GM06990 (cell line): Measurements from ENCODE around the gene CYP1A2.
"Not testable (repeated sequence)": the region's sequence is repeated elsewhere in the genome, so short reads cannot be mapped to it uniquely, and the experiment has no call there.

Experiments
- DNase-seq: peaks from one replicate; pipeline ENCODE4 v3.0.0-alpha.2; 2011; ENCODE audit not compliant: insufficient read length; ENCODE audit errors: extremely low read depth
- H3K27me3 ChIP-seq: replicated peaks from 2 replicates; pipeline ENCODE4 v1.6.0; 2011; ENCODE audit warnings: low read length; ENCODE audit not compliant: control insufficient read depth, insufficient read depth
- H3K36me3 ChIP-seq: 2 replicates; pipeline ENCODE4 v1.5.1; 2011; ENCODE audit warnings: low read length; ENCODE audit not compliant: control insufficient read depth, insufficient read depth
- H3K4me3 ChIP-seq: replicated peaks from 2 replicates; pipeline ENCODE4 v1.5.1; 2011; ENCODE audit warnings: low read depth, mild to moderate bottlenecking, control low read depth, low read length
- TF ChIP-seq, protein P1 (sequence below): IDR thresholded peaks from 2 replicates; pipeline ENCODE4 v1.5.1; 2011; ENCODE audit warnings: low read length, control low read depth, mild to moderate bottlenecking, inconsistent platforms; ENCODE audit not compliant: insufficient read depth, poor library complexity, severe bottlenecking

CYP1A2 gene

DNA sequence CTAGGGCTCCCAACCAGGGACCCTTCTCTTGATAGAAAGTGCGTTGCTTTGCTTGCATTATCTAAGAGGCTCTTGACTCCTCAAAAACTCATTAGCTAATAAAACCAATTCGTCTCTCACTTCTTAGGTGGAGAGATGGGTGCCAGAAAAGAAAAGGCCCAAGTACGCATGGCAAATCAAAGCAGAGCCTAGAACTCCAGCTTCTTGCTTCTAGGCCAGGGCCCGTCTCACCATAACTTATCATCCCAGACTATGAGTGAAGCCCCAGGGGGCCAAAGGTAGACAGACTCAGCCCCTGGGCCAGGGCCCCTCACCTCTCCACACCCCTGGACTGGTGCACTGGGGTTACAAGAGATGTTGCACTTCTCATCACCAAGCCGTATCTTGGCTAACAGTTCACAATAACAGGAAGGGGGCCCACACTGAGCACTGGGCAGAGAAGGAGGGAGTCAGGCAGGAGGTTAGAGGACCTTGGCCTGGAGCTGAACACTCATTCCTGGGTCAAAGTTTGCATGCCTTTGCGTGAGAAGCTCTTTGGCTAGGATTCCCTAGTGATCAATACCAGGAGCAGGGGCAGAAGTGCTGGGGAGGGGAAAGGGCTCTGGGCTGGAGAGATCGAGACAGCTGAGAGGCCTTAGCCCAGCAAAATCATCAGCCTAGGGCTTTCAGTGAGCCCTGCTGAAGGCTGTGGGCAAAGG is 17.9 kb upstream of the CYP1A2 start:
- Histone ChIP-seq H3K27me3 (no peaks in the 10 kb centered on the region; the same call in 1 of the 2 replicates), H3K4me3 (no peak overlapping the region), H3K36me3 (no peaks in the 10 kb centered on the region)
- TF ChIP-seq, protein P1, sequence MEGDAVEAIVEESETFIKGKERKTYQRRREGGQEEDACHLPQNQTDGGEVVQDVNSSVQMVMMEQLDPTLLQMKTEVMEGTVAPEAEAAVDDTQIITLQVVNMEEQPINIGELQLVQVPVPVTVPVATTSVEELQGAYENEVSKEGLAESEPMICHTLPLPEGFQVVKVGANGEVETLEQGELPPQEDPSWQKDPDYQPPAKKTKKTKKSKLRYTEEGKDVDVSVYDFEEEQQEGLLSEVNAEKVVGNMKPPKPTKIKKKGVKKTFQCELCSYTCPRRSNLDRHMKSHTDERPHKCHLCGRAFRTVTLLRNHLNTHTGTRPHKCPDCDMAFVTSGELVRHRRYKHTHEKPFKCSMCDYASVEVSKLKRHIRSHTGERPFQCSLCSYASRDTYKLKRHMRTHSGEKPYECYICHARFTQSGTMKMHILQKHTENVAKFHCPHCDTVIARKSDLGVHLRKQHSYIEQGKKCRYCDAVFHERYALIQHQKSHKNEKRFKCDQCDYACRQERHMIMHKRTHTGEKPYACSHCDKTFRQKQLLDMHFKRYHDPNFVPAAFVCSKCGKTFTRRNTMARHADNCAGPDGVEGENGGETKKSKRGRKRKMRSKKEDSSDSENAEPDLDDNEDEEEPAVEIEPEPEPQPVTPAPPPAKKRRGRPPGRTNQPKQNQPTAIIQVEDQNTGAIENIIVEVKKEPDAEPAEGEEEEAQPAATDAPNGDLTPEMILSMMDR = no peak
- DNase-seq = no peak

DNA sequence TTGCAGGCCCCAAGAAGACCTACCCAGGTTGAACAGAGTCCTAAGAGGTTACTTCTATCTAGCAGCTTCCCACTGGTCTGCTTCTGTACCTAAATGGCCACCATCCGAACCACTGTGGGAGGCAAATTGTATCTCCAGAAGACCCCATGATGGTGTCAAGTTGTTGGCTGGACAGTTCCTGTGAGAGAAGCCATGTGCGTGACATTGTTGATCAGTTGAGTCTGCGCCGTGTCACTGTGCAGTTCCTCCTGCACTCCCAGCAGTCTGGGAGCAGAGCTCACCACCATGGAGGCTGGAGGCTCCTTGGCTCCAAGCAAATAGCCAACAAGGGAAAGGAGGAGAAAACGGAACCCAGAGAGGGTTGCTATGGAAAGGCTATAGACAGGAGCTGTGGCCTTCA is 15.8 kb upstream of the CYP1A2 start:
- Histone ChIP-seq H3K4me3 (no peak overlapping the region), H3K36me3 (no peaks in the 10 kb centered on the region), H3K27me3 (no peaks in the 10 kb centered on the region; the same call in 1 of the 2 replicates)
- DNase-seq = no peak
- TF ChIP-seq, protein P1 = no peak

DNA sequence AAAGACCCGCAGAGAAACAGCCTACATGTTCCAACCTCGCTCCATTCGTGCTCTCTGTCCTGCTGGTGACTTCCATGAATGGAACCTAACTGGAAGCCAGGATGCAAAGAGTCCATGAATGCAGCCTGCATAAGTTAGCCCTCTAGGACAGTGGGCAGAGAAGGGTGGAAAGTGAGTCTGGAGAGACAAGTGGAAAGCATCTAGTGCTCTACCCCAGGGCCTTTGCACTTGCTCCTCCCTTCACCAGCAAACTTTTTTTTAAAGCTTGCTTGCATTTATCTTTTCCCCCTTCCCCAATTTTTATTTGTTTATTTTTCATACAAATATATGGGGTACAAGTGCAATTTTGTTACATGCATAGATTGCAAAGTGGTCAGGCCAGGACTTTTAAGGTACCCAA is 15.4 kb upstream of the CYP1A2 start:
- no peak overlapping the region for H3K4me3 ChIP-seq
- no peaks in the 10 kb centered on the region; the same call in 1 of the 2 replicates for H3K27me3 ChIP-seq
- TF ChIP-seq, protein P1 = no peak
- no peak for DNase-seq
- H3K36me3 ChIP-seq = no peaks in the 10 kb centered on the region

DNA sequence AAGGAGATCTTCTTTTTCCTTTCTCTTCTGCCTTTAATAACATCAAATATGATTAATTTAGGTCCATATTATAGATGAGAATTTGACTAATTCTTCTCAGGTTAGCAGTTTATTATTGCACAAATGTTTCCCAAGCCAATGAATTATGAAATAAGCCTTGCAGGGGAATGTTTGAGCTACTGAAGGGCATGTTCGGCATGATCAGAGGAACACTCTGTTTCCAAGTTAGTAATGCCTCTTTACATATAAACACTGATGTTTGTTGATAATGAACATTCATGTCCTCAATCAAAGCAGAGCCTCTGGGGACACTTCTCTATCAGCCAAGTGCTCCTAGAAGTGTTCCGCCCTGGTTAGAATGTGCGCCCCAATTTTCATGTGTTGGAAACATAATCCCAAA is 13.3 kb upstream of the CYP1A2 start:
- Histone ChIP-seq H3K36me3 (no peaks in the 10 kb centered on the region), H3K4me3 (no peak overlapping the region), H3K27me3 (no peaks in the 10 kb centered on the region; the same call in 1 of the 2 replicates)
- TF ChIP-seq, protein P1 = no peak
- no peak for DNase-seq

DNA sequence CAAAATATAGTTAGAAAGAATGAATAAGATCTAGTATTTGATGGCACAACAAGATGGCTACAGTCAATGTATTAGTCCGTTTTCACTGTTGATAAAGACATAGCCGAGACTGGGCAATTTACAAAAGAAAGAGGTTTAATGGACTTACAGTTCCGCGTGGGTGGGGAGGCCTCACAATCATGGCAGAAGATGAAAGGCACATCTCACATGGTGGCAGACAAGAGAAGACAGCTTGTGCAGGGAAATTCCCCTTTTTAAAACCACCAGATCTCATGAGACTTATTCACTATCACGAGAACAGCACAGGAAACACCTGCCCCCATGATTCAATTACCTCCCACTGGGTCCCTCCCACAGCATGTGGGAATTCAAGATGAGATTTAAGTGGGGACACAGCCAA is 10.4 kb upstream of the CYP1A2 start:
- not testable (repeated sequence) for H3K4me3 ChIP-seq, H3K27me3 ChIP-seq, DNase-seq, H3K36me3 ChIP-seq

DNA sequence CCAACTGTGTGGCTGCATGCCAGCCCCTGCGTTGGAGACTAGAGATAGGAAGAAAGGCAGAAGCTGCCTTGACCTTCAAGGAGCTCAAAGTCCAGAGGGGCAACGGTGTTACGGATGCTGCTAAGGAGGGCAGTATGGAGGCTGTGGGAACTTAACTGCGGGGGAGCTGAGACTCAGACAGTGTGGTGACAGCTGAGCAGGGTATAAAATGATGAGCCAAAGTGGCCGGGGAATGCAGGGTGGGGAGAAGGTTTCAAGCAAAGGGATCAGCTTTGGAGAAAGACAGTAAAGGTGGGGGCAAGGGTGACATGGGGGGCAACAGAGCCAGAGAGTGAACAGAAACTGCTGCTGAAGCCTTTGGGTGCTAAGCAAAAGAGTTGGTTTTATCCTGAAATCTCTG is 6.2 kb upstream of the CYP1A2 start:
- Histone ChIP-seq H3K36me3 (no peaks in the 10 kb centered on the region), H3K27me3 (no peaks in the 10 kb centered on the region), H3K4me3 (no peak overlapping the region)
- DNase-seq = no peak
- TF ChIP-seq, protein P1 = no peak
